Stimulated activated naive CD8-positive, alpha-beta T cell treated with anti-CD3 and anti-CD28 coated beads, Interleukin-15, Interleukin-2, amounts not matched to agents 100 ng/mL and 50 ng/mL, for 24 hours (primary cell): ENCODE data around the gene PCED1B.
A peak's percentile ranks its signal among the peaks of the same experiment; 100 is the strongest.
"Not testable (repeated sequence)": the region's sequence is repeated elsewhere in the genome, so short reads cannot be mapped to it uniquely, and the experiment has no call there.

Experiments used
- H3K27ac Mint-ChIP-seq: one replicate; pipeline ENCODE4 v1.8.0; 2021; ENCODE audit warnings: mild to moderate bottlenecking, mixed read lengths
- H3K27me3 Mint-ChIP-seq: one replicate; pipeline ENCODE4 v1.8.0; 2021; ENCODE audit warnings: mixed read lengths
- H3K36me3 Mint-ChIP-seq: one replicate; pipeline ENCODE4 v1.8.0; 2021; ENCODE audit warnings: low read depth, mixed read lengths
- H3K4me1 Mint-ChIP-seq: one replicate; pipeline ENCODE4 v1.8.0; 2021; ENCODE audit warnings: low read depth, mixed read lengths
- H3K4me3 Mint-ChIP-seq: one replicate; pipeline ENCODE4 v1.8.0; 2021; ENCODE audit warnings: mild to moderate bottlenecking, mixed read lengths
- H3K9me3 Mint-ChIP-seq: one replicate; pipeline ENCODE4 v1.8.0; 2021; ENCODE audit warnings: mixed read lengths

PCED1B gene

GRCh38 chr12:47111854-47112253 lies 32.4 kb downstream of the PCED1B start:
- peak overlapping the region; percentile 61 for H3K4me3 Mint-ChIP-seq
- no peaks in the 10 kb centered on the region for H3K27me3 Mint-ChIP-seq
- peaks cover 39% of the 10 kb centered on the region for H3K36me3 Mint-ChIP-seq
- no peaks in the 10 kb centered on the region for H3K9me3 Mint-ChIP-seq
- H3K27ac Mint-ChIP-seq = peak overlapping the region; percentile 88
- H3K4me1 Mint-ChIP-seq = peaks cover 38% of the 10 kb centered on the region

DNA sequence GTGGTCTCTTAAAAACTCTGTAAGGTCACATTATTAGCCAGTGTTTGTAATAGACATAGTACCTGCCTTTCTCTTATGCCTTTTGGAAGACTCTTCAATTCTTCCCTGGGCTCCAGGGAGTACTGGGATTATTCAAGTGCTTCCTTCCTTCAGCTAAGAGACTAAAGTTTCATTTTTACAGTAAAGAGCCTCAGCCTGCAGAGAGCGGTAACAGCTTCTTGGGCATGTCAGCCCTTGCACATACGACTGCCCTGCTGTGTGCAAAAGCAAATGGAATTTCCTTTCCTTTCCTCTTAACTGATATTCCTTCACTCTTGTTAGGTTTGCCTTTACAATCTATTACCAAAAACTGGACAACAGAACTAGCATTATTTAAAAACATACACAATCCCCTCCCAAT lies 33.3 kb downstream of the PCED1B start:
- H3K4me1 Mint-ChIP-seq = peaks cover 38% of the 10 kb centered on the region
- no peak overlapping the region for H3K27ac Mint-ChIP-seq
- no peaks in the 10 kb centered on the region for H3K9me3 Mint-ChIP-seq
- peaks cover 39% of the 10 kb centered on the region for H3K36me3 Mint-ChIP-seq
- H3K27me3 Mint-ChIP-seq = no peaks in the 10 kb centered on the region
- peak overlapping the region; percentile 18 for H3K4me3 Mint-ChIP-seq

GRCh38 chr12:47114481-47114892 lies 35.1 kb downstream of the PCED1B start:
- H3K9me3 Mint-ChIP-seq = no peaks in the 10 kb centered on the region
- peaks cover 46% of the 10 kb centered on the region for H3K4me1 Mint-ChIP-seq

DNA sequence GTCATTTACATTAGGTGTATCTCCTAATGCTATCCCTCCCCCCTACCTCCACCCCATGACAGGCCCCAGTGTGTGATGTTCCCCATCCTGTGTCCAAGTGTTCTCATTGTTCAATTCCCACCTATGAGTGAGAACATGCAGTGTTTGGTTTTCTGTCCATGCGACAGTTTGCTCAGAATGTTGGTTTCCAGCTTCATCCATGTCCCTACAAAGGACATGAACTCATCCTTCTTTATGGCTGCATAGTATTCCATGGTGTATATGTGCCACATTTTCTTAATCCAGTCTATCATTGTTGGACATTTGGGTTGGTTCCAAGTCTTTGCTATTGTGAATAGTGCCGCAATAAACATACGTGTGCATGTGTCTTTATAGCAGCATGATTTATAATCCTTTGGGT lies 37.9 kb downstream of the PCED1B start:
- Mint-ChIP-seq H3K4me1 (peaks cover 46% of the 10 kb centered on the region), H3K36me3 (peaks cover 25% of the 10 kb centered on the region)
- not testable (repeated sequence) for H3K9me3 Mint-ChIP-seq, H3K27ac Mint-ChIP-seq, H3K27me3 Mint-ChIP-seq, H3K4me3 Mint-ChIP-seq

More at GRCh38 chr12:47114481-47114892, 35.1 kb downstream of the PCED1B start:
- Mint-ChIP-seq H3K36me3 (peaks cover 34% of the 10 kb centered on the region), H3K4me3 (no peak overlapping the region), H3K27me3 (no peaks in the 10 kb centered on the region), H3K27ac (no peak overlapping the region)

GRCh38 chr12:47120736-47121135 lies 41.3 kb downstream of the PCED1B start:
- Mint-ChIP-seq H3K4me3 (peak overlapping the region; percentile 59), H3K27ac (peak overlapping the region; percentile 99), H3K4me1 (peaks cover 63% of the 10 kb centered on the region), H3K27me3 (no peaks in the 10 kb centered on the region), H3K9me3 (no peaks in the 10 kb centered on the region), H3K36me3 (peaks cover 39% of the 10 kb centered on the region)

DNA sequence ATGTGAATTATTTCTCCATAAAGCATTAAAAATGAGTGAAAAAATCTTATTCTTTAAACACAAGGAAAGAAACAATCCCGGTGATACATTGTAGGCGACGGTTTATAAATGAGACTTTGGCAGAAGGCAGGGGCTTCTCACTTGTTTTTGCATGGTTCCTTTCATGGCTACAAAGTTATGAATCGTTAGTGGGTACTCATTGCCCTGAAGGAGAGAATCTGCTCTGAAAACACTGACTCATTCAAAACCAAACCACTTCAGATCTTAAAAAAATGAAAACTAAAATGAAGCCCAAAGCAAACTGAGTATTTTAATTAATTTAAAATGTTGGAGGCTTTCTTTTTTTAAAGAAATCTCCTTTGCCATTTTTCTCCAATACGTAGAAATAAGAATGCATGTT lies 41.7 kb downstream of the PCED1B start:
- Mint-ChIP-seq H3K36me3 (peaks cover 35% of the 10 kb centered on the region), H3K9me3 (no peaks in the 10 kb centered on the region), H3K27me3 (no peaks in the 10 kb centered on the region), H3K27ac (peak overlapping the region; percentile 99), H3K4me1 (peaks cover 63% of the 10 kb centered on the region), H3K4me3 (peak overlapping the region; percentile 59)

- peaks cover 26% of the 10 kb centered on the region for H3K36me3 Mint-ChIP-seq
- peaks cover 63% of the 10 kb centered on the region for H3K4me1 Mint-ChIP-seq
- H3K4me3 Mint-ChIP-seq = no peak overlapping the region
- H3K9me3 Mint-ChIP-seq = no peaks in the 10 kb centered on the region
- peak overlapping the region; percentile 21 for H3K27ac Mint-ChIP-seq
- H3K27me3 Mint-ChIP-seq = no peaks in the 10 kb centered on the region
Measured at GRCh38 chr12:47122602-47123001, 43.2 kb downstream of the PCED1B start.

DNA sequence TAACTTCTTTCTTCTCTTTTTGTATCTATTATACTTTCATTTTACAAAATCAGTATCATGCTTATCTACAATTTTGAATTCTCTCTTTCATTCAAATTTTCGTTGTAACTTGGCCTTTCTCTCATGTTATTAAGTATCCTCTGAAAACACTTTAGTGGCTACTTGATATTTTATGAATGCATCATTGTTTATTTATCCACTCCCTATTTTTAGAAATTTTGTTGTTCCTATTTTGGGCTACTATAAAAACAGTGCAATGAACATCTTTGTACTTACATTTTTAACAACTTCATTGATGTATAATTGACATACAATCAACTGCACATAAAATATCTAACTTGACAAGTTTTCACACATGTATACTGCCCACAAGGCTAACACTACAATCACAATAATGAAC lies 44.3 kb downstream of the PCED1B start:
- no peaks in the 10 kb centered on the region for H3K9me3 Mint-ChIP-seq
- no peaks in the 10 kb centered on the region for H3K27me3 Mint-ChIP-seq
- H3K27ac Mint-ChIP-seq = no peak overlapping the region
- H3K36me3 Mint-ChIP-seq = peaks cover 33% of the 10 kb centered on the region
- H3K4me3 Mint-ChIP-seq = no peak overlapping the region
- peaks cover 57% of the 10 kb centered on the region for H3K4me1 Mint-ChIP-seq

GRCh38 chr12:47124451-47124850 lies 45.0 kb downstream of the PCED1B start:
- Mint-ChIP-seq H3K36me3 (peaks cover 33% of the 10 kb centered on the region), H3K27me3 (no peaks in the 10 kb centered on the region), H3K4me1 (peaks cover 54% of the 10 kb centered on the region), H3K27ac (no peak overlapping the region), H3K9me3 (no peaks in the 10 kb centered on the region), H3K4me3 (no peak overlapping the region)

GRCh38 chr12:47126246-47126645 lies 46.8 kb downstream of the PCED1B start:
- H3K27me3 Mint-ChIP-seq = no peaks in the 10 kb centered on the region
- peaks cover 33% of the 10 kb centered on the region for H3K36me3 Mint-ChIP-seq
- no peak overlapping the region for H3K4me3 Mint-ChIP-seq
- no peaks in the 10 kb centered on the region for H3K9me3 Mint-ChIP-seq
- no peak overlapping the region for H3K27ac Mint-ChIP-seq
- H3K4me1 Mint-ChIP-seq = peaks cover 36% of the 10 kb centered on the region

DNA sequence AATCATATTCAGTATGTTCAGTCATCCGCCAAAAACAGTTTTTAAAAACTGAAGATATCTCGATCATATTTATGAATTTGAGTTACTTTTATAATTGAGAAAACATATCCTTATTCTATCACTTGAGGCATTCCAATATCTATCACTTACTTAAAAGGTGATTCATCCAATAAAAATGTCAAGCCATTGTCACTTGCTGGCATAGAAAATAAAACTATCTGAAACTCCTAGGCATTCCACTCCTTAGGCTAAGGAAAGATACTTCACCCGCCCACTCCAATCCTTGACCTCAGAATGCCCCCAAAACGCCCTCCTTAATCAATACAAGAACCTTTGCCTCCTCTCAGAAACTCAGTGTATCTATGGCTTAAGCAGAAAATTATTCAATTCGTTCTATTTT lies 51.6 kb downstream of the PCED1B start:
- H3K36me3 Mint-ChIP-seq = peaks cover 27% of the 10 kb centered on the region
- H3K4me1 Mint-ChIP-seq = peaks cover 12% of the 10 kb centered on the region
- no peak overlapping the region for H3K4me3 Mint-ChIP-seq
- no peaks in the 10 kb centered on the region for H3K27me3 Mint-ChIP-seq
- no peak overlapping the region for H3K27ac Mint-ChIP-seq
- no peaks in the 10 kb centered on the region for H3K9me3 Mint-ChIP-seq

DNA sequence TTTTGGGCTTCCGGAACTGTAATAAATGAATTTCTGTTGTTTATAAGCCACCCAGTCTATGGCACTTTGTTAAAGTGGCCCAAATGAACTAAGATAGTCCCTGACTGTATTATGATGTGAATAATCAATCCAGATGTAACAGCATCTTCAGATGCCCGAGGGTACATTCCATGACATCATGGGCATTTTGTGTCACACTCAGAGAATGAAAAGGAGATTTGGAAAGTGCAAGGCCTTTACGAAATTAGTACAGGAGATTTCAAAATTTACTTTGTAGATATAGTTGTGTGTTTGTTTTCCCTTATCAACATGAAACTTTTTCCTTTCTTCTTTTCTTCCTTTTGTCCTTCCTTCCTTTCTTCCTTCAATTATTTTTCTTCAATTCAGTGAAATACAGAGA lies 54.6 kb downstream of the PCED1B start:
- Mint-ChIP-seq H3K4me3 (no peak overlapping the region), H3K9me3 (peaks cover 2% of the 10 kb centered on the region), H3K27me3 (no peaks in the 10 kb centered on the region), H3K4me1 (peaks cover 12% of the 10 kb centered on the region), H3K36me3 (peaks cover 33% of the 10 kb centered on the region), H3K27ac (peak overlapping the region; percentile 77)

DNA sequence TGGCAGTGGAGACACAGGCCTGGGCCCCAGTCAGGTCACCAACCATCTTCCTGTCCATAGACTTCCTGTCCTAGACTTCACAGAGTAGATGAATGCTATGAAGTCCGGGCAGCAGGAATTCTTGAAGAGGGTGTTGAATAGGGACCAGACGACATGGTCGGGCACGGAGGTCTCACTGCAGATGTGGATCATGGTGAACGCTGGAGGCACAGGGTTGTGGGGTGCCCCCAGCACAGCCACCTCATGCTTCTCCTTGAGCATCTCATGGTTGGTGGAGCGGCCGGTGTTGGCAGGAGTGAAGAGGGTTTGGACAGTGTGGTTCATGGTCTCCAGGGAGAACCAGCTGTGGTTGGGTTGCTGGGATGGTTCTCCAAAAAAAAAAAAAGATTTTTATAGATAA lies 56.2 kb downstream of the PCED1B start:
- Mint-ChIP-seq H3K9me3 (peaks cover 9% of the 10 kb centered on the region), H3K36me3 (peaks cover 44% of the 10 kb centered on the region), H3K27ac (peak overlapping the region; percentile 59)

GRCh38 chr12:47139000-47139681 lies 59.7 kb downstream of the PCED1B start:
- peaks cover 15% of the 10 kb centered on the region for H3K4me1 Mint-ChIP-seq
- H3K27me3 Mint-ChIP-seq = no peaks in the 10 kb centered on the region
- peaks cover 60% of the 10 kb centered on the region for H3K36me3 Mint-ChIP-seq
- H3K4me3 Mint-ChIP-seq = no peak overlapping the region
- peaks cover 9% of the 10 kb centered on the region for H3K9me3 Mint-ChIP-seq
- H3K27ac Mint-ChIP-seq = peak overlapping the region; percentile 37

More for the DNA sequence above, 56.2 kb downstream of the PCED1B start:
- H3K4me1 Mint-ChIP-seq = peaks cover 12% of the 10 kb centered on the region
- H3K27me3 Mint-ChIP-seq = no peaks in the 10 kb centered on the region
- H3K4me3 Mint-ChIP-seq = no peak overlapping the region

- Mint-ChIP-seq H3K4me1 (peaks cover 31% of the 10 kb centered on the region), H3K4me3 (no peak overlapping the region), H3K27me3 (no peaks in the 10 kb centered on the region), H3K27ac (no peak overlapping the region), H3K36me3 (peaks cover 47% of the 10 kb centered on the region), H3K9me3 (peaks cover 9% of the 10 kb centered on the region)
Measured at GRCh38 chr12:47141459-47141858, 62.0 kb downstream of the PCED1B start.

GRCh38 chr12:47144769-47145168 lies 65.3 kb downstream of the PCED1B start:
- Mint-ChIP-seq H3K36me3 (peaks cover 35% of the 10 kb centered on the region), H3K4me1 (peaks cover 36% of the 10 kb centered on the region), H3K4me3 (no peak overlapping the region), H3K27ac (no peak overlapping the region), H3K9me3 (peaks cover under 1% of the 10 kb centered on the region), H3K27me3 (no peaks in the 10 kb centered on the region)
